ENCODE results near the gene SBSN.
"Not testable (repeated sequence)": the region's sequence is repeated elsewhere in the genome, so short reads cannot be mapped to it uniquely, and the experiment has no call there.

The SBSN gene

GRCh38 chr19:35487656-35488182, 40.4 kb downstream of the SBSN start:
- no peak for DNase-seq (ENCODE audit: extremely low read depth, low read depth)
- no peak overlapping the region for H3K4me3 ChIP-seq (replicated peaks; ENCODE audit: low read depth, low read length)
- no peak for TF ChIP-seq CTCF (IDR thresholded peaks at IDR 0.05; ENCODE audit: low read depth, low read length, missing control alignments)

- DNase-seq (ENCODE audit: extremely low read depth, low read depth): no peak
- TF ChIP-seq CTCF (IDR thresholded peaks at IDR 0.05; ENCODE audit: low read depth, low read length, missing control alignments): no peak
- H3K4me3 ChIP-seq (replicated peaks; ENCODE audit: low read depth, low read length): no peak overlapping the region
Measured at GRCh38 chr19:35486268-35486708, 41.8 kb downstream of the SBSN start.

- no peak overlapping the region for H3K4me3 ChIP-seq (replicated peaks; ENCODE audit: low read depth, low read length)
- TF ChIP-seq CTCF (IDR thresholded peaks at IDR 0.05; ENCODE audit: low read depth, low read length, missing control alignments): no peak
- no peak for DNase-seq (ENCODE audit: extremely low read depth, low read depth)
Measured at GRCh38 chr19:35484252-35485036, 43.7 kb downstream of the SBSN start.

- DNase-seq (ENCODE audit: extremely low read depth, low read depth): no peak
- no peak overlapping the region for H3K4me3 ChIP-seq (replicated peaks; ENCODE audit: low read depth, low read length)
- TF ChIP-seq CTCF (IDR thresholded peaks at IDR 0.05; ENCODE audit: low read depth, low read length, missing control alignments): no peak
Measured at GRCh38 chr19:35483089-35483488, 45.0 kb downstream of the SBSN start.

GRCh38 chr19:35478794-35479677, 49.1 kb downstream of the SBSN start:
- DNase-seq (ENCODE audit: extremely low read depth, low read depth): no peak
- H3K4me3 ChIP-seq (replicated peaks; ENCODE audit: low read depth, low read length): no peak overlapping the region
- TF ChIP-seq CTCF (IDR thresholded peaks at IDR 0.05; ENCODE audit: low read depth, low read length, missing control alignments): no peak

- TF ChIP-seq CTCF (IDR thresholded peaks at IDR 0.05; ENCODE audit: low read depth, low read length, missing control alignments): peak; percentile 34
- no peak for DNase-seq (ENCODE audit: extremely low read depth, low read depth)
- H3K4me3 ChIP-seq (replicated peaks; ENCODE audit: low read depth, low read length): no peak overlapping the region
Measured at GRCh38 chr19:35476149-35476548, 52.0 kb downstream of the SBSN start.

GRCh38 chr19:35474594-35474993, 53.5 kb downstream of the SBSN start:
- not testable (repeated sequence) for DNase-seq (ENCODE audit: extremely low read depth, low read depth); H3K4me3 ChIP-seq (replicated peaks; ENCODE audit: low read depth, low read length)
